Coronary artery (tissue), 2 donors: Measurements from ENCODE around the gene ANO10.

Experiments used
- DNase-seq: peaks from one replicate; pipeline ENCODE4 v3.0.0-alpha.2; 2017; ENCODE audit warnings: low spot score
- H3K27ac ChIP-seq, 2 donors: fragments of 200-600 bp; sonication (generic); one replicate each; pipeline ENCODE4 v1.5.1; 2016 to 2019
- H3K4me3 ChIP-seq: fragments of 200-600 bp; sonication (generic); 2 replicates; pipeline ENCODE4 v1.5.1; 2016; ENCODE audit warnings: mild to moderate bottlenecking, moderate library complexity
- CTCF ChIP-seq: fragments of 200-600 bp; sonication (generic); IDR thresholded peaks from one replicate; pipeline ENCODE4 v1.5.1; 2019; ENCODE audit warnings: antibody characterized with exemption

Gene ANO10

GRCh38 chr3:43399034-43399433 lies 222.8 kb downstream of the ANO10 start:
- Histone ChIP-seq H3K4me3 (no peak overlapping the region), H3K27ac (no peak overlapping the region)
- TF ChIP-seq CTCF: no peak
- DNase-seq: no peak

- no peak for TF ChIP-seq CTCF
- no peak for DNase-seq
- peak overlapping the region in 1 of 2 donors; percentile 21 for H3K27ac ChIP-seq
- H3K4me3 ChIP-seq: no peak overlapping the region
Measured at GRCh38 chr3:43394041-43394554, 227.7 kb downstream of the ANO10 start.

- Histone ChIP-seq H3K27ac (peak overlapping the region in 1 of 2 donors; percentile 6), H3K4me3 (no peak overlapping the region)
- no peak for TF ChIP-seq CTCF
- DNase-seq: no peak
Measured at GRCh38 chr3:43391621-43392020, 230.2 kb downstream of the ANO10 start.

GRCh38 chr3:43390255-43390588 lies 231.6 kb downstream of the ANO10 start:
- Histone ChIP-seq H3K4me3 (no peak overlapping the region), H3K27ac (peak overlapping the region in 1 of 2 donors; percentile 80)
- DNase-seq: no peak
- TF ChIP-seq CTCF: no peak

- no peak for DNase-seq
- TF ChIP-seq CTCF: no peak
- Histone ChIP-seq H3K4me3 (no peak overlapping the region), H3K27ac (peak overlapping the region in 1 of 2 donors; percentile 80)
Measured at GRCh38 chr3:43389388-43390254, 232.2 kb downstream of the ANO10 start.

GRCh38 chr3:43388915-43389314 lies 232.9 kb downstream of the ANO10 start:
- TF ChIP-seq CTCF: no peak
- H3K4me3 ChIP-seq: no peak overlapping the region
- H3K27ac ChIP-seq: peak overlapping the region in 1 of 2 donors; percentile 9
- DNase-seq: no peak

GRCh38 chr3:43388175-43388574 lies 233.6 kb downstream of the ANO10 start:
- DNase-seq: peak; percentile 36
- no peak for TF ChIP-seq CTCF
- no peak overlapping the region for H3K27ac ChIP-seq
- H3K4me3 ChIP-seq: no peak overlapping the region
